Right atrium auricular region (tissue), 2 donors: Measurements from ENCODE around the gene SH2D5. TPM values are rescaled to one million over a fixed set of nuclear protein-coding genes. Genes with fewer than 3 reads are reported as not detected.

Source experiments
- DNase-seq: peaks from one replicate; pipeline ENCODE4 v3.0.0-alpha.2; 2019; ENCODE audit warnings: low spot score
- H3K27ac ChIP-seq, 2 donors: fragments of 200-600 bp; sonication (generic); 1 replicate in 1 of 2; 2 replicates in 1 of 2; pipeline ENCODE4 v1.5.1; 2016 to 2019
- H3K27me3 ChIP-seq, 2 donors: fragments of 200-600 bp; sonication (generic); one replicate each; pipeline versions ENCODE4 v1.5.1 to v1.6.0; 2017 to 2019
- H3K36me3 ChIP-seq: fragments of 200-600 bp; sonication (generic); one replicate; pipeline ENCODE4 v1.5.1; 2016
- H3K4me1 ChIP-seq, 2 donors: fragments of 200-600 bp; sonication (generic); one replicate each; pipeline versions ENCODE4 v1.5.1 to v1.6.0; 2017 to 2019
- H3K4me3 ChIP-seq, 2 donors: fragments of 200-600 bp; sonication (generic); 1 replicate in 1 of 2; 2 replicates in 1 of 2; pipeline ENCODE4 v1.5.1; 2017 to 2019; ENCODE audit warnings: mild to moderate bottlenecking in 1 of 2, moderate library complexity in 1 of 2
- H3K9me3 ChIP-seq, 2 donors: fragments of 200-600 bp; sonication (generic); one replicate each; pipeline ENCODE4 v1.5.1; 2019
- CTCF ChIP-seq, 2 donors: fragments of 200-600 bp; sonication (generic); IDR thresholded peaks; one replicate each; pipeline ENCODE4 v1.5.1; 2019; ENCODE audit warnings: antibody characterized with exemption in 2 of 2
- total RNA-seq, 2 donors: library from RNA; depleted of rRNA; stranded (reverse); fragments of >200 nt; gene quantifications; one replicate each; pipeline ENCODE4 v1.1.0, GENCODE V29; 2016

The SH2D5 gene
- under 1 TPM in 1 of 2 donors, not detected in 1; 0.63 TPM for total RNA-seq

- DNase-seq: peak; percentile 87
- TF ChIP-seq CTCF (IDR thresholded peaks at IDR 0.05): peak in 1 of 2 donors; percentile 49
These were observed at the start of gene SH2D5 for GRCh38 chr1:20732588-20733359. SH2D5 (minus strand) TSS chr1:20732703; CDS start chr1:20728044, 4,659 bp downstream.

GRCh38 chr1:20775700-20776099, 43.2 kb upstream of the SH2D5 start:
- Histone ChIP-seq H3K36me3 (peaks cover 55% of the 10 kb centered on the region), H3K27me3 (no peaks in the 10 kb centered on the region), H3K27ac (no peak overlapping the region), H3K9me3 (no peaks in the 10 kb centered on the region), H3K4me3 (no peak overlapping the region), H3K4me1 (peaks cover 0 to 7% of the 10 kb centered on the region in 2 donors)
- DNase-seq: no peak
- TF ChIP-seq CTCF (IDR thresholded peaks at IDR 0.05): no peak

More at GRCh38 chr1:20732588-20733359, at the start of gene SH2D5:
- Histone ChIP-seq H3K9me3 (no peaks in the 10 kb centered on the region), H3K27ac (peak within 1 kb of the TSS; percentile 71 to 74), H3K4me1 (peaks cover 0 to 29% of the 10 kb centered on the region in 2 donors), H3K27me3 (peaks cover 0 to 4% of the 10 kb centered on the region in 2 donors), H3K36me3 (no peaks in the 10 kb centered on the region), H3K4me3 (peak within 1 kb of the TSS; percentile 40 to 58)

- H3K27me3 ChIP-seq: no peaks in the 10 kb centered on the region
- no peak for DNase-seq
- H3K27ac ChIP-seq: no peak overlapping the region
- H3K36me3 ChIP-seq: peaks cover 81% of the 10 kb centered on the region
- no peak overlapping the region for H3K4me3 ChIP-seq
- H3K9me3 ChIP-seq: no peaks in the 10 kb centered on the region
- H3K4me1 ChIP-seq: peaks cover 0 to 13% of the 10 kb centered on the region in 2 donors
- TF ChIP-seq CTCF (IDR thresholded peaks at IDR 0.05): no peak
These were observed 39.3 kb upstream of the SH2D5 start for GRCh38 chr1:20771780-20772179.

- no peaks in the 10 kb centered on the region for H3K9me3 ChIP-seq
- H3K4me3 ChIP-seq: no peak overlapping the region
- no peaks in the 10 kb centered on the region for H3K27me3 ChIP-seq
- H3K27ac ChIP-seq: no peak overlapping the region
- DNase-seq: no peak
- no peak for TF ChIP-seq CTCF (IDR thresholded peaks at IDR 0.05)
- H3K4me1 ChIP-seq: peaks cover 0 to 9% of the 10 kb centered on the region in 2 donors
- peaks cover 94% of the 10 kb centered on the region for H3K36me3 ChIP-seq
These were observed 38.0 kb upstream of the SH2D5 start for GRCh38 chr1:20770314-20771087.

- Histone ChIP-seq H3K4me1 (peaks cover 0 to 9% of the 10 kb centered on the region in 2 donors), H3K4me3 (no peak overlapping the region), H3K9me3 (no peaks in the 10 kb centered on the region), H3K27ac (peak overlapping the region in 1 of 2 donors; percentile 5), H3K27me3 (no peaks in the 10 kb centered on the region), H3K36me3 (peaks cover 96% of the 10 kb centered on the region)
- TF ChIP-seq CTCF (IDR thresholded peaks at IDR 0.05): no peak
- DNase-seq: no peak
These were observed 34.8 kb upstream of the SH2D5 start for GRCh38 chr1:20767271-20767670.
